Right kidney (tissue), 1 donor: ENCODE measurements around the gene CYP17A1.

Experiments used
- DNase-seq: peaks from one replicate; pipeline ENCODE4 v3.0.0-alpha.2; 2016

Gene CYP17A1

DNA sequence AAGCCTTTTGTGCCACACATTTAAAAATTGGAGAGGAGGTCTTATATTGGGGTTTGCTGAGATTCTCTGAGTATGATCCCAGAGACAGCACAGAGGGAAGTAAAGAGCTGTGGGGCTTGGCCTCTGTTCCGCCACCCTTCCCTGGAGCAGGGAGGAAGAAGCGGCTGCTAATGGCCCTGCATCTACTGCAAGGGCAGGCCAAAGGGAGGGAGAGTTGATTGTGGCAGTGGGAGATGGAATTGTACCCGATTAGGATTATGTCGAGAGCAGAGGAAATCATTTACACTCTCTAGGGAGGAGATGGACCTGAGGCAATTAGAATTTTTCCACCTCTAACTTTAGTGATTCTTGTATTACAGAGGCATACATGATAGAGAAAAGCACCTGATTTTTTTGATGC is 28.8 kb downstream of the CYP17A1 start:
- DNase-seq = no peak

DNA sequence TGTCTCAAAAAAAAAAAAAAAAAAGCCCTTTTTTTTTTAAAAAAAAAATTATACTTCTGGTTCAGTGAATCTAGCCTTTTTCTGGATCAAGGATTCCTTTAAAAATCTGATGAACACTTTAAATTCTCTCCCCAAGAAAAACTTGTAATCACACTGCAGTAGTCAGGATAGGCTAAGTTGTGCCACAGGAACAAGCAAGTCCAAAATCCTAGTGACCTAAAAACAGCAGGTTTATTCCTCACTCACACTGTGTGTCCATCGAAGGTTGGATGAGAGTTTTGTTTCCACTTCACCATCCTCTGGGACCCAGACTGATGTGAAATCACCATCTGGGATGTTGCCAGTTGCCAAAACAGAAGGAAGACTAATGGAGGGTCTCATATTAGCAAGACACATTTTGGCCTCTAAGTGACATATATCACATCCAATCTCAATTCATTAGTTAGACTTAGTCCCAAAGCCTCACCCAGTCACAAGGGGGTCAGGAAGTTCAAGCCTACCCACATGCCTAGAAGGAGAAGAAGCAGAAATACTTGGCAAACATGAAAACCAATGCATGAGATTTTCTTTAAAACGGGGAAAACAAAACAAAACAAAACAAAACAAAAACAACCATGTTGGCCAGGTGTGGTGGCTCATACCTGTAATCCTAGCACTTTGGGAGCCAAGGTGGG is 32.7 kb downstream of the CYP17A1 start:
- DNase-seq = no peak

DNA sequence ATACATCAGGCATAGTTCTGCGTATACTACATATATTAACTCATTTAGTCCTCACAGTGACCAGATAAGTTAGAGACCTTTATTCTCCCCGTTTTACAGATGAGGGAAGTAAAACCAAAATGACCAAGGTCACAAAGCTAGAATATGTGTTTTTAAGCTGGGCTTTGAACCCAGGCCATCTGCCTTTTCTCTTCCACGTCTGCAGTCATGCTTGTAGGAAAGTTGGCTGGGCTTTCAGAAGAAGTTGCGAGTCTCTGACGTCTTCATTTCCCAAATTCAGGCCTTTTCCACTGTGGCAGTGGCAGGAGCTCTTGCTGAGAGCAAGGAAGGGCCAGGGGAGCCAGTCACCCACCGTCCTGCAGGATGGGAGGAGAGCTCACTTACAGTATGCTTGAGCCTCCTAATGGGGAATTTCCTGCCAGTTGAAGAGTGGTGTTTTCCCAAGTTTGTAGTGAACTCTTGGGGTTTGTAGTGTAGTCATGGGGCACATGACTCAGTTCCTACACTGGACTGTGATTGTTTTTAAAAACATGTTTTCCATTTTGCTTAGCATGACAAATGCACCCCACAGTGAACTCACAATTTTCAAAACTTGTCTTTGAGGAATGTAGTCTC is 34.2 kb downstream of the CYP17A1 start:
- DNase-seq = no peak

DNA sequence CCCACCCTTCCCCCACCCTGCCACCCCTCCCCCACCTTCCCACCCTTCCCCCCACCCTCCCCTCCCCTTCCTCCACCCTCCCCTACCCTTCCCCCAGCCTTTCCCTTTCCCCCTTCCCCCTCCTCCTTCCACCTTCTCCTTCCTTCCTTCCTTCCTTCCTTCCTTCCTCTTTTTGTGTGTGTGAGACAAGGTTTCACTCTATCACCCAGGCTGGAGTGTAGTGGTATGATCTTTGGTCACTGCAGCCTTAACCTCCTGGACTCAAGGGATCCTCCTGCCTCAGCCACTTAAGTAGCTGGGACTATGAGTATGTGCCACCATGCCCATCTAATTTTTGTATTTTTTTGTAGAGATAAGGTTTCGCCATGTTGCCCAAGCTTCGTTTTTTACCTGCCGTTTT is 35.2 kb downstream of the CYP17A1 start:
- DNase-seq = no peak

DNA sequence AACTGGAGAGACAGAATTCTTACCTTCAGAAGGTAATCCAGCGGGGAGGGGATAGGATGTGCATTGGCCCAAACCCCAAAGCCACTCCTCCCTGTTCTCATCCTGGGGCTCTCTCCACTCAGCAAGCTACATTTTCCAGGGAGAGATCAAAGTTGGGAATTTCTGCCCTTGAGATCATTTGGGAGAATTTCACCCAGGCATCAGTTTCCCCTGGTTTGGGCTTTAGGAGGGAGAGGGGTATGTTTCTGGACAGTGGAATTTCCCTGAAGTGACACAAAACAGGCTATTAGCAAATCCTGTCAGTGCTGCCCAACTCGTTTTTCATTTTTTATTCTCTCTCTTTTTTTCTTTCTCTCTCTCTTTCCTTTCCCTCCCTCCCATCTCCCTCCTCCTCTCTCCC is 35.7 kb downstream of the CYP17A1 start:
- DNase-seq = no peak

DNA sequence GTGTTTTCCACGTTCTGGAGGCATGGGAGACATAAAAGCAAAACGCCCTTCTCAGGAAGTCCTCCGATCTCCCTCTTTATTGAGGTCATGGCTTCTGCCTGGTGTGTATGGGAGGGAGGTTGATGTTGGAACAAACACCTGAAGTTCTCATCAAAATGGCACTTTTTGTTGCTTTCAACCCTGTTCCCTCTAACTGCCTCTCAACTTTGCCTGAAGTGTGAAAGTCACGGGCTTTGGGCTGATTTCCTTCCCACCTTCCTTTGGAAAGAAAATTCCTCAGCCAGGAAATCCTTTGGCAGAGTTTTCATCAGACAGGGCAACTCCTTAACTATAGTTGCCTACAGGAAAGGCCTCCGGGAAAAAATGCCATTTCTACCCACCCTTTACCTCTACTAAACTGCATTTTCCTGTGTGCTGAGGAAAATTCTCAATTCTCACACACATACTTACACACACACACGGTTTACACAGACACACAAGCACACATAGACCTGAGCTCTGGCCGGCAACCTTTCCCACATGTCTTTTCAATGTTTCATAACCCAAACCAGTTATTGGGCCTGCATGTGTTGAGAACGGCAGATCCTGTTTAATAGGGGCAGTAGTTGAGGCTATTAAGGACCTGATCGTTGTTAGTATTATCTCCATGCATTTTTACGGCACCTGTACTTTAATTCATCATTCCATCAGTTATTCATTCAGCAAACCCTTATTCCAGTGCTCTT is 36.4 kb downstream of the CYP17A1 start:
- DNase-seq = no peak

DNA sequence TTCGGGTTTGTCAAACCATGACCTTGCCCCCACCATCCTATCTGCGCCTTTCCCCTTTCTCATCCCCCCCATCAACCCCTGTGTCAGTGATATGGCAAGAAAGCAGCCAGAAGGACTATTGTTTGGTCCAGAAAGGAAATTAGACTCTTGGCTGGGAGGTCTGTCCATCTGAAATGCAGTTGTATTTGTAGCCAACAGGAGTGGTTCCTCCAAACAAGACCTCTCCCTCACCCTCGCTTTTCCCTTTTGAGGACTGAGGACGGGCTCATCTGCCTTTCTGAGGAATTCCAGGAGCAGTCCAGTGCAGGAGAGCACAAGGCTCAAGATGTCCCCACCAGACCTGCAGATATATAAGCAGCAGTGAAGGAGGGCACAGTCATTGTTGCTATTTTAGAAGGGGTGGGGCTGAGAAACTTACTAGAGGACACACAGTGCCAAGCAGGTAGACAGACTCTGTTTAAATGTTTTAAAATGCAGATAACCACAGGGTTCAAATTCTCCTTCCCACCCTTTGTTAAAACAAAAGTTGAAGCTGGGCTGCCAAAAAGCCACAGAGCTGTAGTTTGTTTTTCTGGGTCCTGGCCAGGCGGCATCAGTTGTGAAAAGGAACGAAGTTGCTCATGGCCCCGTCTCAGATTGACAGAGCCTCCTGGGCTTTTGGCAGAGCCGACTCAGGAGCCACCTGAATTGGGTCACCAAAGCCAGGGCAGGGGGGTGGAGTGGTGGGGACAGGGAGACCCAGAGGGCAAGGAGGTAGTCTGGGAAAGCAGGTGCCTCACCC is 37.3 kb downstream of the CYP17A1 start:
- DNase-seq = no peak

DNA sequence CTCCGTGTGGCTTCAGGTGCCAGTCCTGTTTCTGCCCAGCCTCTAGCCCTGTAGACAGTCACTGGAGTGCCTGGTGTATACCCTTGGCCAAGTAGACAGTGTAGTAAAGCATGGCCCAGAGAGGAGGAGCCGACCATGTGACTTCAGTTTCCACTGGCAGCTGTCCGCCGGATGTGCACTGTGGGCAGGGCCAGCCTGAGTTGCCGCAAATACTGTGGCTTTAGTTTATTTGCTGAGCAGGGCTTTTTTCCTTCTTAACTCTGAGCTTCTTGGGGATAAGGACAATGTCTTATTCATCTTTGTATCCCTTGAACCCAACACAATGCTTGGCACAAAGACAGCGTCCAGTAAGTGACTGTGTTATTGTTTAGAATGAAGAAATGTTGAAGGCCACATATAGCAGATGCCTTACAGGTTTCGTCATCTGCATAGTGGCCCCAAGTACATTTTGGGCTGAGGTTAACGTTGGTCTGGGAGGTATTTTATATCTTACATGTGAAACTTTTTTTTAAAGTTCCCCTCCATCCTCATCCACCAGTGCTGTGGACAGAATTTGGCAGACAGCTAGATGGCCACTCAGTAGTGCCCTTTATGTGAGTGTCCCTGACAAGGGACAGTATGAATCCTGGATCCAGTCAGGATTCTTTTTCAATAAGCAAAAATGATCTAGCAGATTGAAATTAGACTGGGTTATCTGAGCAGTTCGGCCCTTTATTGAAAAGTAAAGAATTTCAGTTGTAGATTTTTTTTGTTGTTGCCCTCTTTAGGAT is 40.6 kb downstream of the CYP17A1 start:
- no peak for DNase-seq

DNA sequence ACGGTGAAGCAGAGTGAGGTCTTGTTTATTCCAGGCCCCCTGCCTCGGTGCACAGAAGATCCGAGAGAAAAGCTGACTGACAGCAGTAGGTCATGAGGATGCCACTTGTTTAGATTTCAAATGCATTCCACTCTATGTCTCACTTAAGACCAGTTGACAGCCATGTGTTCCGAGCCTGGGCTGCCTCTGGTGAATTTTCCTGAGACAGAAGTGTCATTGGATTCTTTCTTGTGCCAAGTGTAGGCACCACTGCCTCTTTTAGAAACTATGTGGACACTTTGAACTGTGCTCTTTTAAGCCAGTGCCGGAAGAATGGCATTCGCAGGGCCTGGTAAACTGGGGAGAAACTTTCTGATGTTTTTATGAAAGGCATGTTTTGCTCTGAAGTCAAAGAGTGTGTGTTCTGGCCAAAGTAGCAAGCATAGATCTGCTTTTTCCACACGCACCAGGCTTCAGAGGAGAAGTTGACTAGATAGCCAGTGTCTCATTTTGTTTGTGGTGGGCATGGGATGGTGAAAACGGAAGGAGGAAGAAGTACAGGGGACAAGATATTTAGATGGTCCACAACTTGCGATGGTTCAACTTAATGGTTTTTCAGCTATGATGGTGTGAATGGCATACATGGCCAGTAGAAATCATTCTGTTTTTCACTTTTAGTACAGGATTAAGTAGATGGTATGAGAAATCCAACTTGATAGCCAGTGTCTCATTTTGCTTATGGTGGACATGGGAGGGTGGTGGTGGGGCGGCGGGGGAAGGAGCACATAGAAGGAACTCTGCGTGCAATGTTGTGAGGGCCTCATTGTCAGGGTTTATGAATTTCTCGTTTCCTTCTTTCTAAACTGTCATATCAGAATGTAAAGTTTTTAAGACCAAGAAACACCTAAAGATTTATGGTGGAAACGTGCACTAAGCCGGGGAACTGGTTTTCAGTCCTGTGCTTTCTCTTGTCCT is 41.5 kb downstream of the CYP17A1 start:
- DNase-seq = no peak

DNA sequence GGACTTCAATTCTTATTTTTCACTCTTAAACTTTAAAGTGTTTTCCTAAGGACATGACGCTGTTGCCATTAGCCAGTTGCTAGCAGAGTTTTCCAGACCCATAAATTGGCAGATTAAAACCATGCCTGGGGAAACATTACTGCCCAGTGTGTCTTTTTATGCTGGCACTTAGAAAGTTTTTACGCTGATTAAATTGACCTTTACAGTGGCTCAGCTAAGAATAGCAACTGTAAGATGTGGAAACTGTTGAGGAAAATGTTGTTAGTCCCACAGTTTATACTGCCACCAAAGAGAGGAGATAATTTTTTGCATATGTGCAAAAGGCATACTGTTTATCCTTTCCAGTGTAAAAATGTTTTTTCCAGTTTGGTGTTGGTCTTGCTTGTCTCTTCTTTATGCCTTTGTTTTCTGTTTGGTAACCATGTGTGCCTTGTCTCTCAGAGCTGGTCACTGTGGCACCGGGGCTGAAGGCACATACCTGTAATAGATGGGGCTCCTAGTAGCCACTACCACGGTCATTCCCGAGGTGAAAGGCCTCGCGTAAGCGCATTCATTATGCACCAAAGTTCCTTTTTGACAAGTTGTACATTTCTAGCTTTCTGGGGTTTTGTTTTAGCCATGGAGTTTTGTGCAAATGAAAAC is 45.3 kb downstream of the CYP17A1 start:
- no peak for DNase-seq

DNA sequence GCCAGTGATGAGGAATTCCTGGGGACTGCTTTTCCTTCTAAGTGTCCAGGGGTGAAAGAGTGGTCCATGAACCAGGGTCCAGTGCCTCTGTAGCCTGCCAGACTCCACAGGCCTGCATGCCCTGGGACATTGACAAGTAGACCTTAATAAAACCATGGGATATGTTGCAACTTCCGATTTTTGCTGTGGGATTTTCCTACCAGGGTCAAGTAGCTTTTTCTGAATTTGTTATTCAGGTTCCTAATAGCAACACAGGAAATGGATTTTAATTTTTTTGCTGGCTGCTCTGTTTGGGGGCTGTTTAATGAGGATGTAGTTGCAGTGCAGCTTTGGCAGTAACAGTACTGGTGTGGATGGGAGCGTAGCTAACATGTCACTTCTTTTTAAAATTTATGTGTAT is 51.4 kb downstream of the CYP17A1 start:
- no peak for DNase-seq

DNA sequence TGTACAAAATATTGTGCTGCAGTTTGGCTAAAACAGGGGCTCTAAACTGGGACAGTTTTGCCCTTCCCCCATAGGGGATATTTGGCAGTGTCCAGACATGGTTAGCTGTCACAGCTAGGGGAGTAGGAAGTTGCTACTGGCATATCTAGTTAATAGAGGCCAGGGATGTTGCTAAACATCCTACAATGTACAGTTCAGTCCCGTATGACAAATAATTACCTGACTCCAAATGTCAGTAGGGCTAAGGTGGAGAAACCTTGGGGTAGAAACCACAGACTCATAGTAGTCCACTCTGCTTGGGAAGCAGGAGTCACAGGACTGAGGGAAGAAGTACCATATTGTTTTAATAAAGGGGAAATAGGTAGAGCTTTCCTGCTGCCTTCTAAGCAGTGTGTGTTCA is 53.6 kb downstream of the CYP17A1 start:
- DNase-seq = no peak

DNA sequence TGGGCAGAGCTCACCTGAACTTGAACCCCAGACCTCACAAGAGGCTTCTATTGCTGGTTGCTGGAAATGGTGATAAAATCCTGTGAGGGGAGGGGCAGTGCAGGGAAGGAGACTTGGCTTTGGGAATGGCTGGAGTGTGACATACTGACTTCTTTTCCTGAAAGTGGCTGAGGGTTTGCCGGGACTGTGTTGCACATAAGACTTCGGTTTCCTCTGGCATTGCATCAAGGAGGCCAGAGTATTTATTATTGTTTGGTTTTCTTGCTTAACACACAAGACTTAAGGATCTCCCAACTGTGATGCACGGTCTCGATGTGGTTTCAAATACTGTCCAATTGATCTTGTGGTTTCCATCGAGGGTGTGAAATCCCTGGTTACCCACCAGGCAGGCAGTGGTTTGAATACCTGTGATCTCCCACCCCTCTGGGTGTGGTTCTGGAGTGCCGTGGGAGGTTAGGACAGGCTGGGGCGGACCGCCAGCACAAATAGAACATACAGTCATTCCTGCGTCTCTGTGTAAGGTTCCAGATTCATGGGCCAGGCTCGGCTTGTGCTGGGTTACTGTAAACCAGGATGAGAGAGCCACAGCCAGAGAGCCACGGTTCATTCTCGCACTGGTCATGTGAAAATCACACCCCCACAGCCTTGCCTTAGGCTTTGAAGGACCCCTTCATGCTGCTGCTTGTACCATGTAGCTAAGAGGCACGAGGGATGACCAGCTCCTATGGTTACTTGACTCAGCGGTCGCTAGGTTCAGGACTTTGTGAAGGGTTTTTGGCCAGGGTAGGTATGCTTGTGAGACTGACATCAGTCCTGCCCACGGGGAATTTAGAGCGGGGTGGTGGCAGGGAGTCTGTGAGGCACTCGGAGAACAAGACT is 54.3 kb downstream of the CYP17A1 start:
- peak; percentile 46 for DNase-seq

DNA sequence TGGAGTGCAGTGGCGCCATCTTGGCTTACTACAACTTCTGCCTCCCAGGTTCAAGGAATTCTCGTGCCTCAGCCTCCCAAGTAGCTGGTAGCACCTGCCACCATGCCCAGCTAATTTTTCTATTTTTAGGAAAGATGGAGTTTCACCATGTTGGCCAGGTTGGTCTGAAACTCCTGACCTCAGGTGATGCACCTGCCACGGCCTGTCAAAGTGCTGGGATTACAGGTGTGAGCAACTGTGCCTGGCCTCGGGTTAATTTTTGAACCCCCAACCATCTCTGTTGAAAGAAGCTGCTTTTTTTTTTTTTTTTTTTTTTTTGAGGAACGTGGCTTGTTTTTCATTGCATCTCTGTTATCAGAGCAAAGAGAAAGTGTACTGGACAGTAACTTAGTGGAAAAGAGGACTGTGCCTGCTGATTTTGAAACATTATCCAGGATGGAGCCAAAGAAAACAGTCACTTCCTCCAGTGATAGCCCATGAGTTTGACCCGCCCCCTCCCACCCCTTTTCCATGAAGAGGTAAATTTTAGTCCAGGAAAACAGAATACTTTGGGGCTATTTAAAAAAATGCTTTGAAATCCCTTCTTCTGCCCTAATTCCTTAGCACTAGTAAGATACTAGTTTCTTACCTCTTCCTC is 55.2 kb downstream of the CYP17A1 start:
- no peak for DNase-seq

DNA sequence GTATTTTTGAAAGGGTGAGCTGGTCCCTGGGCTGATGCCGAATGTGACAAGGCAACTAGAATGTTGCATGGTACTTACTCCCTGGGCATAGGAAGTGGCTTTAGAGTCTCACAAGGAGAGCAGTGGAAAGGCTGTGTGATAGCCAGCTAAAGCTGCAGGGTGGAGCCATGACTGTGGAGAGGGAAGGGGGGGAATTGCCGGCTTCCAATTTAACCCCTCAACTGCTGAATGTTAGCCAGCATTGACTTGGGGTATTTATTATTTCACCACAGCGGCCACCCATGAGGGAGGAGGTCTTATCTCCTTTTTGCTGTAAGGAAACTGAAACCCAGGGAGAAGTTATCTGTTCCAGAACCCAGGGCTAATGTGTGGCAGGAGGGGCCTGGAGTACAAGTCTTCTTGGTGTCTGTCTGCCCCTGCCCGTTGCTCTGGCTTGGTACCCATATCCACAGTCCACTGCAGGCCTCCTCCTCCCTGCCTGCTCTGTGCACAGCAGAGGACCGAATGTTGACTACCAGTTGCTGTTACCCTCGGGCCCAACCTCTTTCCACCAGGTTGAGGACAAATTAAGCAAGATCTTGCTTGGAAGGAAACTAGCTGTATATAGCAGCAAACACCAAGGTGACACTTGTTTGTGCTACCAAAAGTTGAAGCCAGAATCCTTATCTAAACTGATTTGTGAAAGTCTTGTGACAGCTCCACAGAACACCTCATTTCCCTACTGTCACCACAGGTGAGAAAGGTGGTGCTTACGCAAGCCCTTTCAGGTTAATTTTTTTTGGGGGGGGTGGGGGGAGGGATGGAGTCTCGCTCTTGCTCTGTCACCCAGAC is 55.9 kb downstream of the CYP17A1 start:
- no peak for DNase-seq
